ENCODE results near the gene CP. TPM values are rescaled to one million over a fixed set of nuclear protein-coding genes. Genes with fewer than 3 reads are reported as not detected.

CP gene
- total and polyA plus RNA-seq, 2 experiments from 2014 or later = 2.8 to 3.6 TPM

DNA sequence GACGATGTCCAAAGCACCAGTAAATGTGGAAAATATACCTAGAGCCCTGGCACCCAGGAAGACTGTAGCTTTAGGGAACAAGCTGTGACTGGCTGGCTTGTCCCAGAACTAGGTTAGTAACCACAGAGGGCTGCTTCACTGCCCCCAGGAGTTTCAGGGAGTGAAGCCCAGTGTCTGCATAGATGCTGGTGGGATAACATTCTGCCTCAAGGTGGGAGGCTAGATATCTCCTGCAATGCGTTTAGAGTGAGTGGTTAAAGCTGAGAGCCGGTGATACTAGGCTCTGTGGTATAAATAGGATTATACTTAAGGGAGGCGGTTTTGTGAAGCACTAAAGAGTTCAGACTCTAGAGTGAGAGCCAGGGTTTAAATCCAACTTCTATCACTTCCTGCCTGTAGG is 11.7 kb upstream of the CP start:
- H2AFZ ChIP-seq = peak overlapping the region; percentile 87
- H4K20me1 ChIP-seq (replicated peaks; ENCODE audit: insufficient read depth) = no peaks in the 10 kb centered on the region

DNA sequence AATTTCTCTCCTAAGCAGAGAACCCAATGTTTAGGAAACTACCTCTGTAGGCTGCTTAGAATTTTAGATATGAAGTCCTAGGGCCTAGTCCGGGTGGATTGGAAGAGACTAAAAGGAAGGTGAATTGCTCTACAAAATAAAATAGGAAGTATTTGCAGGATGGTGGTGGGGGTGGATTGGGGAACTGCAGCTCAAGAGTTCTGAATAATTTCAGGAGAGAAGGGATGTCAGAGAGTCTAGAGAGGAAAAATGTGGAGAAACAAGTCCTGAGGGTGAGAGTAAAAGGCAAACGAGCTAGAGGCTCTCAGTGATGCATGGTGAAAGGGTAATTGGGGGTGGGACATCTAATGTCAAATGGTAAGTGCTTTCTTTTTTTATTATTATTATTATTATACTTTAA is 10.2 kb upstream of the CP start:
- Histone ChIP-seq H3K27ac (ENCODE audit: low read depth) (no peak overlapping the region), H3K27me3 (ENCODE audit: insufficient read depth) (no peaks in the 10 kb centered on the region), H3K79me2 (replicated peaks; ENCODE audit: insufficient read depth) (no peaks in the 10 kb centered on the region), H3K4me1 (ENCODE audit: insufficient read depth) (peaks cover 15% of the 10 kb centered on the region; the same call in 1 of the 2 replicates), H4K20me1 (replicated peaks; ENCODE audit: insufficient read depth) (no peaks in the 10 kb centered on the region), H2AFZ (peak overlapping the region; percentile 80), H3K36me3 (ENCODE audit: insufficient read depth) (no peaks in the 10 kb centered on the region), H3K4me2 (no peak overlapping the region), H3F3A (replicated peaks; ENCODE audit: low read depth) (no peaks in the 10 kb centered on the region; the same call in 1 of the 2 replicates), H3K9me2 (ENCODE audit: insufficient read depth) (peaks cover 7% of the 10 kb centered on the region), H3K4me3 (no peak overlapping the region)
- DNase-seq (ENCODE audit: low spot score) = no peak
- H3K4me3 Mint-ChIP-seq = no peak overlapping the region
- ATAC-seq = no peak
- H3K27ac Mint-ChIP-seq = no peak overlapping the region
- H3K36me3 Mint-ChIP-seq (ENCODE audit: low read depth) = no peaks in the 10 kb centered on the region; the same call in 2 of the 3 replicates
- peaks cover 2% of the 10 kb centered on the region for H3K27me3 Mint-ChIP-seq (ENCODE audit: insufficient read depth, low read depth, poor library complexity)
- H3K4me1 Mint-ChIP-seq = peaks cover 21% of the 10 kb centered on the region
- no peaks in the 10 kb centered on the region for H3K9me3 Mint-ChIP-seq
- TF ChIP-seq, protein P1, sequence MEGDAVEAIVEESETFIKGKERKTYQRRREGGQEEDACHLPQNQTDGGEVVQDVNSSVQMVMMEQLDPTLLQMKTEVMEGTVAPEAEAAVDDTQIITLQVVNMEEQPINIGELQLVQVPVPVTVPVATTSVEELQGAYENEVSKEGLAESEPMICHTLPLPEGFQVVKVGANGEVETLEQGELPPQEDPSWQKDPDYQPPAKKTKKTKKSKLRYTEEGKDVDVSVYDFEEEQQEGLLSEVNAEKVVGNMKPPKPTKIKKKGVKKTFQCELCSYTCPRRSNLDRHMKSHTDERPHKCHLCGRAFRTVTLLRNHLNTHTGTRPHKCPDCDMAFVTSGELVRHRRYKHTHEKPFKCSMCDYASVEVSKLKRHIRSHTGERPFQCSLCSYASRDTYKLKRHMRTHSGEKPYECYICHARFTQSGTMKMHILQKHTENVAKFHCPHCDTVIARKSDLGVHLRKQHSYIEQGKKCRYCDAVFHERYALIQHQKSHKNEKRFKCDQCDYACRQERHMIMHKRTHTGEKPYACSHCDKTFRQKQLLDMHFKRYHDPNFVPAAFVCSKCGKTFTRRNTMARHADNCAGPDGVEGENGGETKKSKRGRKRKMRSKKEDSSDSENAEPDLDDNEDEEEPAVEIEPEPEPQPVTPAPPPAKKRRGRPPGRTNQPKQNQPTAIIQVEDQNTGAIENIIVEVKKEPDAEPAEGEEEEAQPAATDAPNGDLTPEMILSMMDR (conservative IDR thresholded peaks at IDR 0.05; ENCODE audit: low read depth in 2 of 2) = no peak
- TF ChIP-seq STAT1 (IDR thresholded peaks at IDR 0.05; ENCODE audit: unreplicated experiment) (no peak), JUNB (IDR thresholded peaks at IDR 0.05; ENCODE audit: unreplicated experiment) (no peak), ZNF114 (CRISPR knock-in tag; IDR thresholded peaks at IDR 0.05) (no peak), NANOG (IDR thresholded peaks at IDR 0.05; ENCODE audit: borderline replicate concordance) (no peak), EZH2 (IDR thresholded peaks at IDR 0.05; ENCODE audit: low read depth, unreplicated experiment) (no peak), EZH2phosphoT487 (IDR thresholded peaks at IDR 0.05; ENCODE audit: unreplicated experiment) (no peak)
- TF ChIP-seq, protein P2, sequence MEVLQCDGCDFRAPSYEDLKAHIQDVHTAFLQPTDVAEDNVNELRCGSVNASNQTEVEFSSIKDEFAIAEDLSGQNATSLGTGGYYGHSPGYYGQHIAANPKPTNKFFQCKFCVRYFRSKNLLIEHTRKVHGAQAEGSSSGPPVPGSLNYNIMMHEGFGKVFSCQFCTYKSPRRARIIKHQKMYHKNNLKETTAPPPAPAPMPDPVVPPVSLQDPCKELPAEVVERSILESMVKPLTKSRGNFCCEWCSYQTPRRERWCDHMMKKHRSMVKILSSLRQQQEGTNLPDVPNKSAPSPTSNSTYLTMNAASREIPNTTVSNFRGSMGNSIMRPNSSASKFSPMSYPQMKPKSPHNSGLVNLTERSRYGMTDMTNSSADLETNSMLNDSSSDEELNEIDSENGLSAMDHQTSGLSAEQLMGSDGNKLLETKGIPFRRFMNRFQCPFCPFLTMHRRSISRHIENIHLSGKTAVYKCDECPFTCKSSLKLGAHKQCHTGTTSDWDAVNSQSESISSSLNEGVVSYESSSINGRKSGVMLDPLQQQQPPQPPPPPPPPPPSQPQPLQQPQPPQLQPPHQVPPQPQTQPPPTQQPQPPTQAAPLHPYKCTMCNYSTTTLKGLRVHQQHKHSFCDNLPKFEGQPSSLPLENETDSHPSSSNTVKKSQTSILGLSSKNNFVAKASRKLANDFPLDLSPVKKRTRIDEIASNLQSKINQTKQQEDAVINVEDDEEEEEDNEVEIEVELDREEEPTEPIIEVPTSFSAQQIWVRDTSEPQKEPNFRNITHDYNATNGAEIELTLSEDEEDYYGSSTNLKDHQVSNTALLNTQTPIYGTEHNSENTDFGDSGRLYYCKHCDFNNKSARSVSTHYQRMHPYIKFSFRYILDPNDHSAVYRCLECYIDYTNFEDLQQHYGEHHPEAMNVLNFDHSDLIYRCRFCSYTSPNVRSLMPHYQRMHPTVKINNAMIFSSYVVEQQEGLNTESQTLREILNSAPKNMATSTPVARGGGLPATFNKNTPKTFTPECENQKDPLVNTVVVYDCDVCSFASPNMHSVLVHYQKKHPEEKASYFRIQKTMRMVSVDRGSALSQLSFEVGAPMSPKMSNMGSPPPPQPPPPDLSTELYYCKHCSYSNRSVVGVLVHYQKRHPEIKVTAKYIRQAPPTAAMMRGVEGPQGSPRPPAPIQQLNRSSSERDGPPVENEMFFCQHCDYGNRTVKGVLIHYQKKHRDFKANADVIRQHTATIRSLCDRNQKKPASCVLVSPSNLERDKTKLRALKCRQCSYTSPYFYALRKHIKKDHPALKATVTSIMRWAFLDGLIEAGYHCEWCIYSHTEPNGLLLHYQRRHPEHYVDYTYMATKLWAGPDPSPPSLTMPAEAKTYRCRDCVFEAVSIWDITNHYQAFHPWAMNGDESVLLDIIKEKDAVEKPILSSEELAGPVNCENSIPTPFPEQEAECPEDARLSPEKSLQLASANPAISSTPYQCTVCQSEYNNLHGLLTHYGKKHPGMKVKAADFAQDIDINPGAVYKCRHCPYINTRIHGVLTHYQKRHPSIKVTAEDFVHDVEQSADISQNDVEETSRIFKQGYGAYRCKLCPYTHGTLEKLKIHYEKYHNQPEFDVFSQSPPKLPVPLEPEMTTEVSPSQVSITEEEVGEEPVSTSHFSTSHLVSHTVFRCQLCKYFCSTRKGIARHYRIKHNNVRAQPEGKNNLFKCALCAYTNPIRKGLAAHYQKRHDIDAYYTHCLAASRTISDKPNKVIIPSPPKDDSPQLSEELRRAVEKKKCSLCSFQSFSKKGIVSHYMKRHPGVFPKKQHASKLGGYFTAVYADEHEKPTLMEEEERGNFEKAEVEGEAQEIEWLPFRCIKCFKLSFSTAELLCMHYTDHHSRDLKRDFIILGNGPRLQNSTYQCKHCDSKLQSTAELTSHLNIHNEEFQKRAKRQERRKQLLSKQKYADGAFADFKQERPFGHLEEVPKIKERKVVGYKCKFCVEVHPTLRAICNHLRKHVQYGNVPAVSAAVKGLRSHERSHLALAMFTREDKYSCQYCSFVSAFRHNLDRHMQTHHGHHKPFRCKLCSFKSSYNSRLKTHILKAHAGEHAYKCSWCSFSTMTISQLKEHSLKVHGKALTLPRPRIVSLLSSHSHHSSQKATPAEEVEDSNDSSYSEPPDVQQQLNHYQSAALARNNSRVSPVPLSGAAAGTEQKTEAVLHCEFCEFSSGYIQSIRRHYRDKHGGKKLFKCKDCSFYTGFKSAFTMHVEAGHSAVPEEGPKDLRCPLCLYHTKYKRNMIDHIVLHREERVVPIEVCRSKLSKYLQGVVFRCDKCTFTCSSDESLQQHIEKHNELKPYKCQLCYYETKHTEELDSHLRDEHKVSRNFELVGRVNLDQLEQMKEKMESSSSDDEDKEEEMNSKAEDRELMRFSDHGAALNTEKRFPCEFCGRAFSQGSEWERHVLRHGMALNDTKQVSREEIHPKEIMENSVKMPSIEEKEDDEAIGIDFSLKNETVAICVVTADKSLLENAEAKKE (CRISPR knock-in tag; IDR thresholded peaks at IDR 0.05) = no peak
- TF ChIP-seq, protein P3, sequence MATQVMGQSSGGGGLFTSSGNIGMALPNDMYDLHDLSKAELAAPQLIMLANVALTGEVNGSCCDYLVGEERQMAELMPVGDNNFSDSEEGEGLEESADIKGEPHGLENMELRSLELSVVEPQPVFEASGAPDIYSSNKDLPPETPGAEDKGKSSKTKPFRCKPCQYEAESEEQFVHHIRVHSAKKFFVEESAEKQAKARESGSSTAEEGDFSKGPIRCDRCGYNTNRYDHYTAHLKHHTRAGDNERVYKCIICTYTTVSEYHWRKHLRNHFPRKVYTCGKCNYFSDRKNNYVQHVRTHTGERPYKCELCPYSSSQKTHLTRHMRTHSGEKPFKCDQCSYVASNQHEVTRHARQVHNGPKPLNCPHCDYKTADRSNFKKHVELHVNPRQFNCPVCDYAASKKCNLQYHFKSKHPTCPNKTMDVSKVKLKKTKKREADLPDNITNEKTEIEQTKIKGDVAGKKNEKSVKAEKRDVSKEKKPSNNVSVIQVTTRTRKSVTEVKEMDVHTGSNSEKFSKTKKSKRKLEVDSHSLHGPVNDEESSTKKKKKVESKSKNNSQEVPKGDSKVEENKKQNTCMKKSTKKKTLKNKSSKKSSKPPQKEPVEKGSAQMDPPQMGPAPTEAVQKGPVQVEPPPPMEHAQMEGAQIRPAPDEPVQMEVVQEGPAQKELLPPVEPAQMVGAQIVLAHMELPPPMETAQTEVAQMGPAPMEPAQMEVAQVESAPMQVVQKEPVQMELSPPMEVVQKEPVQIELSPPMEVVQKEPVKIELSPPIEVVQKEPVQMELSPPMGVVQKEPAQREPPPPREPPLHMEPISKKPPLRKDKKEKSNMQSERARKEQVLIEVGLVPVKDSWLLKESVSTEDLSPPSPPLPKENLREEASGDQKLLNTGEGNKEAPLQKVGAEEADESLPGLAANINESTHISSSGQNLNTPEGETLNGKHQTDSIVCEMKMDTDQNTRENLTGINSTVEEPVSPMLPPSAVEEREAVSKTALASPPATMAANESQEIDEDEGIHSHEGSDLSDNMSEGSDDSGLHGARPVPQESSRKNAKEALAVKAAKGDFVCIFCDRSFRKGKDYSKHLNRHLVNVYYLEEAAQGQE (IDR thresholded peaks at IDR 0.05; ENCODE audit: unreplicated experiment) = no peak

More for the DNA sequence above, 11.7 kb upstream of the CP start:
- Mint-ChIP-seq H3K4me3 (no peak overlapping the region), H3K27ac (peak overlapping the region; percentile 22; the same call in 1 of the 2 replicates), H3K9me3 (peaks cover 9% of the 10 kb centered on the region; the same call in 2 of the 3 replicates), H3K4me1 (peaks cover 21% of the 10 kb centered on the region), H3K27me3 (ENCODE audit: insufficient read depth, low read depth, poor library complexity) (peaks cover 4% of the 10 kb centered on the region), H3K36me3 (ENCODE audit: low read depth) (peaks cover 9% of the 10 kb centered on the region)
- Histone ChIP-seq H3F3A (replicated peaks; ENCODE audit: low read depth) (no peaks in the 10 kb centered on the region; the same call in 1 of the 2 replicates), H3K27ac (ENCODE audit: low read depth) (no peak overlapping the region), H3K27me3 (ENCODE audit: insufficient read depth) (no peaks in the 10 kb centered on the region), H3K4me2 (no peak overlapping the region), H3K9me2 (ENCODE audit: insufficient read depth) (peaks cover 7% of the 10 kb centered on the region), H3K36me3 (ENCODE audit: insufficient read depth) (no peaks in the 10 kb centered on the region), H3K79me2 (replicated peaks; ENCODE audit: insufficient read depth) (no peaks in the 10 kb centered on the region), H3K4me1 (ENCODE audit: insufficient read depth) (peaks cover 15% of the 10 kb centered on the region; the same call in 1 of the 2 replicates), H3K4me3 (no peak overlapping the region)
- DNase-seq (ENCODE audit: low spot score) = no peak
- peak; percentile 57 for ATAC-seq
- TF ChIP-seq STAT1 (IDR thresholded peaks at IDR 0.05; ENCODE audit: unreplicated experiment) = no peak
